RWPE1 (cell line): Measurements from ENCODE around the gene CSTPP1.

Experiments used
- CTCF ChIA-PET: fragments of 350-600 bp; sonication (Branson Sonifier 250); formaldehyde crosslinking; extraction: SDS; loops from one replicate; lab custom pipeline; 2021; lab: Yijun Ruan, JAX
- POLR2A ChIA-PET: fragments of 400-600 bp; formaldehyde crosslinking; extraction: SDS; loops from one replicate; lab custom pipeline; 2020; ENCODE audit warnings: antibody characterized with exemption; ENCODE audit not compliant: low non-redundant PET; lab: Yijun Ruan, JAX
- DNase-seq: peaks from one replicate; pipeline ENCODE4 v3.0.0; 2012; ENCODE audit warnings: low spot score
- H3K27ac ChIP-seq: fragments of 450-650 bp; 2 replicates; pipeline ENCODE4 v1.5.1; 2017
- TF ChIP-seq, protein P1 (sequence below): fragments of 450-650 bp; conservative IDR thresholded peaks from 2 replicates; pipeline ENCODE4 v1.5.1; 2017; ENCODE audit warnings: low read depth, mild to moderate bottlenecking

CSTPP1 gene

DNA sequence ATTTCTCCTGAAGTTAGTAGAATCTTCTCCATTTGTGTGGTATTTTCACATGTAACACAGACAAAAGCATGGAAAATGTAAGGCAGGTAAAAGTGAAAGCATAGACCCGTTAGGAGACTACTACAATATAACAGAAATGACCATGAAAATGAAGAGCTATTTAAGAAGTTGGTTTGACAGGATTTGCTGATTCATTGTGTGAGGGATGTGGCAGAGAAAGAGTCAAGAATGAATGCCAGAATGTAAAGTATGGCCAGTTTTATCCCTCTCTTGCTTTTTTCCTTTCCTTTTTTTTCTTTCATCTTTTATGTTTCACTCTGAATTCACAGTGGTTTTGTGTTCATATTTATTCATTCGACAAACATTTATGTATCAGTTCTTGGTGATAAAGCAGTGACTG, 124.2 kb downstream of the CSTPP1 start:
- TF ChIP-seq, protein P1, sequence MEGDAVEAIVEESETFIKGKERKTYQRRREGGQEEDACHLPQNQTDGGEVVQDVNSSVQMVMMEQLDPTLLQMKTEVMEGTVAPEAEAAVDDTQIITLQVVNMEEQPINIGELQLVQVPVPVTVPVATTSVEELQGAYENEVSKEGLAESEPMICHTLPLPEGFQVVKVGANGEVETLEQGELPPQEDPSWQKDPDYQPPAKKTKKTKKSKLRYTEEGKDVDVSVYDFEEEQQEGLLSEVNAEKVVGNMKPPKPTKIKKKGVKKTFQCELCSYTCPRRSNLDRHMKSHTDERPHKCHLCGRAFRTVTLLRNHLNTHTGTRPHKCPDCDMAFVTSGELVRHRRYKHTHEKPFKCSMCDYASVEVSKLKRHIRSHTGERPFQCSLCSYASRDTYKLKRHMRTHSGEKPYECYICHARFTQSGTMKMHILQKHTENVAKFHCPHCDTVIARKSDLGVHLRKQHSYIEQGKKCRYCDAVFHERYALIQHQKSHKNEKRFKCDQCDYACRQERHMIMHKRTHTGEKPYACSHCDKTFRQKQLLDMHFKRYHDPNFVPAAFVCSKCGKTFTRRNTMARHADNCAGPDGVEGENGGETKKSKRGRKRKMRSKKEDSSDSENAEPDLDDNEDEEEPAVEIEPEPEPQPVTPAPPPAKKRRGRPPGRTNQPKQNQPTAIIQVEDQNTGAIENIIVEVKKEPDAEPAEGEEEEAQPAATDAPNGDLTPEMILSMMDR: no peak
- no peak overlapping the region for H3K27ac ChIP-seq
- ChIA-PET POLR2A (interaction anchor here (0.6 kb wide), 1 partner anchor 149 kb away, joined by 3 read pairs; no protein-coding TSS in a partner anchor), CTCF (no interaction called here)
- DNase-seq: no peak

DNA sequence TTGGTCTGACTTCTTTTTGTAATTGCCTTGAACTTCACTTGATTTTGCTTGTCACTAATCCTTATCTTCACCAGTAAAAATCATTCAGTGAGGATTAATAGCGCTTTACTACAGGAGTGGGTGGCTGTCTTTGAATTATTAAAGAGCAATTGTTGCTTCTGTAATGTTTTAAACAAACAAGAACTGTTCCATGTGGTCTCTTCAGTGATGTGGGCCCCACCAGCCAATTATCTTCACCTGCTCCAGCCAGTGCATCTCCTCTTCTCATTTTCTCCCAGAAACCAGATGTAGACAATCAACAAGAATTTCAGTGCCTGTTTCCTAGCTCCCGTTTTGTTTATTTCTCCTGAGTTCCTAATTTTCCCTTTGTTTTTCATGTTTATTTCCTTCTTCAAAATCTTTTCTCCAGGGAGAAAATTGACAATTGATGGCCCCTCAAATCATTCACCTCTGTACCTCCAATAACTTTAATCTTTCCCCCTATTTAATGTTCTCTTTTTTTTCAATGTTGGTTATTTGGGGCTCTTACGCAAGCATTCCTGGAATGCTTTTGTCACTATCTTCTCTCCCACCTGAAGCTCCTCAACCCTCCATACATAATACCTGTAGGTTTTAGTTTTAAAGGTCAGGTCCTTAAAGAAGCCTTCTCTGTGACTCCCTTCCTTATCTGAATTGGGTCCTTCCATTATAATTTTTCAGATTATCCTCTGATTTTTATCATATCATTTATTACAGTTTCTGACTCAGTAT, 125.0 kb downstream of the CSTPP1 start:
- ChIA-PET CTCF (no interaction called here), POLR2A (no interaction called here)
- no peak for DNase-seq
- no peak overlapping the region for H3K27ac ChIP-seq
- TF ChIP-seq, protein P1: no peak

DNA sequence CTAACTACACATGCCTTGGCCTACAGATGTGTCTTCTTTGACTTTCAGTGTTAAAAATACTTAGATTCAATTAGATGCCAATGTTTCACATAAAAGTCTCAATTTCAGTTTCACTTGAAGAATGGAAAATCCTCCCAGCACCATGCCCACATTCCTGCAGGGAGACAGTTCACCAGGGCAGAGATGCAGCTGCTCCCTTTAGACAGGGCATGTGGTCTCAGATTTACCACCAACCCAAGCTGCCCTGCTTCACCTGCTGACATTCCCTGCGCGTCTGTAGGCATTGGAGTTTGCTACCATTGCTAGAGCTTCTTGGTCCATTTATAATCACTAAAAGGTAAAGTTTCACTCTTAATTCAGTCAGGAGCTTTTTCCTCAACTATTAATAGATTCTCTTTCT, 126.2 kb downstream of the CSTPP1 start:
- H3K27ac ChIP-seq: no peak overlapping the region
- ChIA-PET CTCF (no interaction called here), POLR2A (no interaction called here)
- no peak for DNase-seq
- TF ChIP-seq, protein P1: no peak

DNA sequence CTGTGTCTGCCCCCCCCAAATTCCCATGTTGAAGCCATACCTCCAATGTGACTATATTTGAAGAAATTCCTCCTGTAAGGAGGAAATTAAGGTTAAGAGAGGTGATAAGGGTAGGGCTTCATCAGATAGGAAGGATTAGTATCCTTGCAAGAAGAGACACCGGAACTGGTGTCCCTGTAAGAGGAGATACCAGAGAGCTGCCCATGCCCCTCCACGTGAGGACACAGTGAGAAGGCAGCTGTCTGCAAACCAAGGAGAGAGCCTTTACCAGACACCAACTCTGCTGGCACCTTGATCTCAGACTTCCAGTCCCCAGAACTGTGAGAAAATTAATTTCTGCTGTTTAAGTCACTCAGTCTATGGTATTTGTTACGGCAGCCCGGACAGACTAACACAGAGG, 130.8 kb downstream of the CSTPP1 start:
- TF ChIP-seq, protein P1: no peak
- DNase-seq: no peak
- POLR2A ChIA-PET: no interaction called here
- no peak overlapping the region for H3K27ac ChIP-seq
- CTCF ChIA-PET: no interaction called here

DNA sequence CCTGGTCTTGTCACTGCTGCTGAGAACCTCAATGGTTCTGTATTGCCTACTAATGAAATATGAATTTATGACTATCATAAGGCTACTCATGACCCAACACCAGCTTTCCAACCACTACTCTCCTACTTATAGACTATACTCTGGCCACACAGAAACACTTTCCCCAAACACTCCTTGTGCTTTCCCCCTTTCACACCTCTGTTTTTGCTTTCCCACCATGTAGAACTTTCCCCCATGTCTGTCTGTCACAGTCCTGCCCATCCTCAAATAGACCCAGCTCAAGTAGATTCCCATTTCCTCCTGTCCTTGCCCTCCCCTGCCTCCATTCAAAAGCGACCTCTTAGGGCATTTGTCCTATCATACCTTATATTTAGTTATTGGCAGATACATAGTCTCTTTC, 134.2 kb downstream of the CSTPP1 start:
- H3K27ac ChIP-seq: no peak overlapping the region
- CTCF ChIA-PET: no interaction called here
- no peak for DNase-seq
- TF ChIP-seq, protein P1: no peak
- POLR2A ChIA-PET: no interaction called here

DNA sequence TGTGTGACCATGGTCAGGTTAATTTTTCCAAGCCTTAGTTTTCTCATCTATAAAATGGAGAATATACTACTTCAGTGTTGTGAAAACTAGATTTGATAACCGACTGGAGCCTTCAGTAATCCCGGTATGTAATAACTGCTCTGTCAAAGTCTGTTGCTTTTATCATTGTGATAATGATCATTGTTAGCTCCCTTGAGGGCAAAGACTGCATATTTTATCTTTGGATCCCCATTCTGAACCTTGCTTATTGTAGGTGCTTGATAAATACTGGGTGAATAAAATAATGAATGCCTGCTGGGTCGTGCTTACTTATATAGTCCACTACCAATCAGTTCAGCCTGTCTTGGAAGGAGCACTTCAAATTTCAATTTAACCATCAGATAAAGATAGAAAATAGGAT, 134.8 kb downstream of the CSTPP1 start:
- CTCF ChIA-PET: no interaction called here
- H3K27ac ChIP-seq: no peak overlapping the region
- TF ChIP-seq, protein P1: no peak
- POLR2A ChIA-PET: no interaction called here
- DNase-seq: no peak
